Testis (tissue), 3 donors: ENCODE results near the gene NUP98. TPM values are rescaled to one million over a fixed set of nuclear protein-coding genes. Genes with fewer than 3 reads are reported as not detected.

ENCODE experiments used
- DNase-seq: peaks from one replicate; pipeline ENCODE4 v3.0.0-alpha.2; 2019
- H3K27ac ChIP-seq, 2 donors: fragments of 200-600 bp; sonication (generic); one replicate each; pipeline ENCODE4 v1.5.1; 2019
- H3K27me3 ChIP-seq: fragments of 200-600 bp; sonication (generic); one replicate; pipeline ENCODE4 v1.5.1; 2019
- H3K36me3 ChIP-seq: fragments of 200-600 bp; sonication (generic); one replicate; pipeline ENCODE4 v1.5.1; 2017; ENCODE audit warnings: low read depth; ENCODE audit errors: missing control alignments
- H3K4me1 ChIP-seq: fragments of 200-600 bp; sonication (generic); one replicate; pipeline ENCODE4 v1.5.1; 2019
- H3K4me3 ChIP-seq, 2 donors: fragments of 200-600 bp; sonication (generic); one replicate each; pipeline ENCODE4 v1.5.1; 2017 to 2019
- H3K9me3 ChIP-seq: fragments of 200-600 bp; sonication (generic); one replicate; pipeline ENCODE4 v1.5.1; 2017
- POLR2A ChIP-seq: fragments of 450-650 bp; IDR thresholded peaks from one replicate; pipeline ENCODE4 v1.6.1; 2017; ENCODE audit warnings: antibody characterized with exemption, mild to moderate bottlenecking, moderate library complexity
- WGBS, 2 donors: methylation state at CpG; one replicate each; pipeline ENCODE4 v1.1.5; 2018; 5-methylcytosine and 5-hydroxymethylcytosine counted together
- intact Hi-C: fragments of 100-400 bp; cut with DNase I; formaldehyde crosslinking; loops from one replicate; pipeline ENCODE4 v1.15.1; 2023; ENCODE audit warnings: low total_unique reads
- polyA plus RNA-seq: library from polyadenylated mRNA; stranded (reverse); fragments of 350-450 nt; fragmentation: Illumina TruSeq; extraction: RNeasy Lipid Tissue Mini Kit (QIAGEN cat#74804); gene quantifications from one replicate; pipeline ENCODE4 v1.2.3, GENCODE V29; 2014; ENCODE audit warnings: low read depth, low replicate concordance; ENCODE audit not compliant: insufficient read depth
- total RNA-seq, 2 donors: library from RNA; depleted of rRNA; stranded (reverse); fragments of >200 nt; gene quantifications; one replicate each; pipeline ENCODE4 v1.2.3, GENCODE V29; 2016
- TF ChIP-seq, protein P1 (sequence below), 3 experiments: fragments of 450-650 bp in 2 of 3; fragments of 200-600 bp in 1 of 3; sonication (generic) in 1 of 3; IDR thresholded peaks; one replicate each; pipeline ENCODE4 v1.5.1; 2016 to 2019; ENCODE audit warnings: antibody characterized with exemption in 3 of 3, mild to moderate bottlenecking in 2 of 3, moderate library complexity in 1 of 3

Gene NUP98
- total and polyA plus RNA-seq, 3 donors from 2014 or later, result 211 to 354 (median 280) TPM

DNA sequence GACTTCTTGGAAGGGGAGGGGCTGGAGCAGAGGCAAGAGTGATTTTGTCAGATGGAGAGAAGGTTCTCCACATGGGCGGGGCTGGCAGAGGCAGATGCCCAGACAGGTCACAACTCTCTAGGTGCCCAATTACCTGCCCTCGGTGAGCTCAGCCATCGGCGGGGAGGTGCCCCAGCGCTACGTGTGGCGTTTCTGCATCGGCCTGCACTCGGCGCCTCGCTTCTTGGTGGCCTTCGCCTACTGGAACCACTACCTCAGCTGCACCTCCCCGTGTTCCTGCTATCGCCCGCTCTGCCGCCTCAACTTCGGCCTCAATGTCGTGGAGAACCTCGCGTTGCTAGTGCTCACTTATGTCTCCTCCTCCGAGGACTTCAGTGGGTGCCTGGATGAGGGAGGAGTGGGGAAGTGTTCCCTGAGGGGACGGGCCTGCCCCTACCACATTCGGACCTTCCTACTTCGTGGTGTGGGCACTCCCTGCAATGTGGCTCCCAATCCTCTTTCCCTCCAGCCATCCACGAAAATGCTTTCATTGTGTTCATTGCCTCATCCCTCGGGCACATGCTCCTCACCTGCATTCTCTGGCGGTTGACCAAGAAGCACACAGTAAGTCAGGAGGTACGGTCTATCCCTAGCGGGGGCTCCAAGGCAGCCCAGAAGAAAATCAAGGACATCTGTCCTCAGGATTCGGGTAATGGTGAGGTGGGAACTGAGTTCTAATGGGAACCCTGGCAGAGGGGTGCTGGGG, 26.6 kb upstream of the NUP98 start:
- H3K36me3 ChIP-seq, result no peaks in the 10 kb centered on the region
- H3K4me1 ChIP-seq, result no peaks in the 10 kb centered on the region
- H3K27ac ChIP-seq, result no peak overlapping the region
- no peaks in the 10 kb centered on the region for H3K27me3 ChIP-seq
- WGBS, 2 donors, result 94 to 95% methylated on average over 30 of the region's 30 CpGs
- DNase-seq, result no peak
- TF ChIP-seq, protein P1, sequence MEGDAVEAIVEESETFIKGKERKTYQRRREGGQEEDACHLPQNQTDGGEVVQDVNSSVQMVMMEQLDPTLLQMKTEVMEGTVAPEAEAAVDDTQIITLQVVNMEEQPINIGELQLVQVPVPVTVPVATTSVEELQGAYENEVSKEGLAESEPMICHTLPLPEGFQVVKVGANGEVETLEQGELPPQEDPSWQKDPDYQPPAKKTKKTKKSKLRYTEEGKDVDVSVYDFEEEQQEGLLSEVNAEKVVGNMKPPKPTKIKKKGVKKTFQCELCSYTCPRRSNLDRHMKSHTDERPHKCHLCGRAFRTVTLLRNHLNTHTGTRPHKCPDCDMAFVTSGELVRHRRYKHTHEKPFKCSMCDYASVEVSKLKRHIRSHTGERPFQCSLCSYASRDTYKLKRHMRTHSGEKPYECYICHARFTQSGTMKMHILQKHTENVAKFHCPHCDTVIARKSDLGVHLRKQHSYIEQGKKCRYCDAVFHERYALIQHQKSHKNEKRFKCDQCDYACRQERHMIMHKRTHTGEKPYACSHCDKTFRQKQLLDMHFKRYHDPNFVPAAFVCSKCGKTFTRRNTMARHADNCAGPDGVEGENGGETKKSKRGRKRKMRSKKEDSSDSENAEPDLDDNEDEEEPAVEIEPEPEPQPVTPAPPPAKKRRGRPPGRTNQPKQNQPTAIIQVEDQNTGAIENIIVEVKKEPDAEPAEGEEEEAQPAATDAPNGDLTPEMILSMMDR (IDR thresholded peaks at IDR 0.05), result no peak
- no peak for TF ChIP-seq POLR2A
- intact Hi-C loops, result no loop called here
- H3K4me3 ChIP-seq, result no peak overlapping the region
- no peaks in the 10 kb centered on the region for H3K9me3 ChIP-seq

GRCh38 chr11:3823303-3823702, 25.9 kb upstream of the NUP98 start:
- no peak for DNase-seq
- Histone ChIP-seq H3K4me3 (no peak overlapping the region), H3K27me3 (no peaks in the 10 kb centered on the region), H3K36me3 (no peaks in the 10 kb centered on the region), H3K9me3 (no peaks in the 10 kb centered on the region), H3K4me1 (no peaks in the 10 kb centered on the region), H3K27ac (no peak overlapping the region)
- WGBS, 2 donors, result 83 to 96% methylated on average over 3 of the region's 3 CpGs
- no peak for TF ChIP-seq POLR2A
- TF ChIP-seq, protein P1 (IDR thresholded peaks at IDR 0.05), result no peak
- intact Hi-C loops, result no loop called here

DNA sequence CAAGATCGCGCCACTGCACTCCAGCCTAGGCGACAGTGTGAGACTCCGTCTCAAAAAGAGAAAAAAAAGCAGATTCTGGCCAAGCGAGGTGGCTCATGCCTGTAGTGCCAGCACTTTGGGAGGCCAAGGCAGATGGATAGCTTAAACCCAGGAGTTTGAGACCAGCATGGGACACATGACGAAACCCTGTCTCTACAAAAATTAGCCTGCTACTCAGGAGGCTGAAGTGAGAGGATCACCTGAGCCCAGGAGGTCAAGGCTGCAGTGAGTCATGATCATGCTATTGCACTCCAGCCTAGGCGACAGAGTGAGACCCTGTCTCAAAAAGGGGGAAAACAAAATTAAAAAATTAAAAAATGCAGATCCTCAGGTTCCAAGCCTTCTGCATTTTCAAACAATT, 25.0 kb upstream of the NUP98 start:
- Histone ChIP-seq H3K27me3 (no peaks in the 10 kb centered on the region), H3K4me3 (no peak overlapping the region), H3K9me3 (no peaks in the 10 kb centered on the region), H3K27ac (no peak overlapping the region), H3K4me1 (no peaks in the 10 kb centered on the region), H3K36me3 (no peaks in the 10 kb centered on the region)
- TF ChIP-seq, protein P1 (IDR thresholded peaks at IDR 0.05), result no peak
- TF ChIP-seq POLR2A, result no peak
- intact Hi-C loops, result no loop called here
- no peak for DNase-seq
- 97 to 99% methylated on average over 7 of the region's 7 CpGs for WGBS, 2 donors

GRCh38 chr11:3820971-3821370, 23.6 kb upstream of the NUP98 start:
- intact Hi-C loops, result no loop called here
- Histone ChIP-seq H3K4me1 (peaks cover 4% of the 10 kb centered on the region), H3K36me3 (no peaks in the 10 kb centered on the region), H3K27me3 (no peaks in the 10 kb centered on the region), H3K4me3 (no peak overlapping the region), H3K27ac (no peak overlapping the region), H3K9me3 (no peaks in the 10 kb centered on the region)
- TF ChIP-seq, protein P1 (IDR thresholded peaks at IDR 0.05), result no peak
- TF ChIP-seq POLR2A, result no peak
- WGBS, 2 donors, result 100% methylated on average over 2 of the region's 2 CpGs
- DNase-seq, result no peak
